ENCODE measurements around the gene TSPAN8. TPM values are rescaled to one million over a fixed set of nuclear protein-coding genes. Genes with fewer than 3 reads are reported as not detected.

The TSPAN8 gene
- total RNA-seq, 4 donors from 2014 or later: 5.9 to 22.9 (median 18.9) TPM

DNA sequence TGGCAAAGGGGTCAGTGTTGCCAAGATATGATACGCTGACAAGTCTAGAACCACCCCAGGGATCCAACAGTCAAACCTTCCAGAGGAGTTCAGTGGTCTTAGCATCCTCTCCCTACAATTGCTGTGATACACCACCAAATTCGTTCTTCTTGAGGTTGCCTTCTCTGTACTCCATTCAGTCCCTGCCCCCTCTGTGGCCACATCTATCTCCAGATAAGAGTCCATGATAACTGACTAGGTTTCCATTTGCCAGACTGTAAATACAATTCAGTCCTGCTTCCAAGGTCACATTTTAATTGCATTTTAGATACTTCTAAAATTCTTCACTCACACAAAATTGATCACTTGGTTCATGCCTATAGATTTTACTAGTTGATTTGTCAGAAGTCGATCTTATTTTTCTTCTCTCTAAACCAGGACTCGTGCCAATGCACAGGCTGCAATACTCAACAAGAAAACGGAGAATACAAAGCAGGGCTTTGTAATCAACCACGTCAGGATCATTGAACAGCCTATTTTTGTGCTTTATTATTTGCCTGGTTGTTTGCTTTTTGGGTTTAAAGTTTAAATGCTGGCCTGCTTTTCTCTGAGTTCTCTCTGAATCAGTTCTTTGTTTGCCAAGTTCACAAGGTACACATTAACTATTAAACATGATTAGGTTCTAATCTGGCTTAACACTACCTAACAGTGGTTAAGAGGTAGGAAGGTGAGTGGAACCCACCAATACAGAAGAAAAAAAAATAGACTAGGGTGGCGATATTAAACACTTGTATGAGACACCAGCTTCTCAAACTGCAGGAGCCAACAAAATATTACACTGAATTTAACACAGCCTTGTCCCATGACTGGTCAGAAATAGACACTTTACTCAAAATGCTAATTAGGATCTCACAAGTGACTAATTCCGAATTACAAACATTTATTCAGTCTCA is 5.3 kb upstream of the TSPAN8 start:
- no peak for TF ChIP-seq CTCF (IDR thresholded peaks at IDR 0.05)
- TF ChIP-seq POLR2A (IDR thresholded peaks at IDR 0.05): no peak
- intact Hi-C loops (cut with DNase I; ENCODE audit: low total_unique reads): no loop called here
- no peak for DNase-seq (ENCODE audit: low spot score in 2 of 2)
- 79 to 80% methylated on average over 8 of the region's 8 CpGs for WGBS, 2 donors
- H3K4me3 ChIP-seq (ENCODE audit: low read depth, poor library complexity, severe bottlenecking): no peak overlapping the region

DNA sequence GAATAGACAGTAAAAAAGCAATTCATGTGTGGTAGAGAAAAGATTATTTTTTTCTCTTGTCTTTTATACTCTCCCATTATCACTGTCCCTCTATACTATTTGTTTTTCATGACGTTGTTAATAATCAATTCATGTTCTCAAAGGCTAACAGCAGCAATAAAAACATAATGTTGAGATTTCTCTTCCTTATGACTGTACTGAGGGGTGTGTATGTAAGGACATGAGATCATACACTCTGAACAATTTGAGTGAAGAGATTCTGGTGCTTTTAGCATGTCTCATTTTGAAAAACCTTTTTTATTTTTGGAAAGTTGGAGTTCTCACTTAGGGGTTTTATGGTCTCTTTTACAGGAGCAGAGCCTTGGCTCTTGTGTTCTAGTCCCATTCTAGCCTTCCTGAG is 3.8 kb upstream of the TSPAN8 start:
- intact Hi-C loops (cut with DNase I; ENCODE audit: low total_unique reads): no loop called here
- TF ChIP-seq POLR2A (IDR thresholded peaks at IDR 0.05) (no peak), CTCF (IDR thresholded peaks at IDR 0.05) (no peak)

DNA sequence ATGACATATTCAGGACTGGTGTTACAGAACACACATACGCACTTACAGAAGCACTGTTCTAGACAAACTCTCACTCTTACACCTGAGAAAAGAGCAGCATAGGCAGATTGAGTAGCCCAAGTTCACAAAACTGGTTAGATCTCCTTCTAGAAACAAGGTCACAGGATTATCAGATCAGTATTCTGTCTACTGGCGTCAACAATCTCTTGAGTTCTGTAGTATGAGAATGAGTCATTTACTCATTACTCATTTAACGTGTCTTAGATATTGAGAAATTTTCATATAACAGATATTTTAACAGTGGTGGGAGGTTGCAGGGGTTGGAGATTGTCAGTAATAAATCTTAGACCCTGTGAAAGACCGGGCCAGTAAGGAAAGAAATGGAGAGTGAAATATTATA is 2.8 kb upstream of the TSPAN8 start:
- DNase-seq (ENCODE audit: low spot score in 2 of 2): no peak
- intact Hi-C loops (cut with DNase I; ENCODE audit: low total_unique reads): no loop called here
- no peak for TF ChIP-seq POLR2A (IDR thresholded peaks at IDR 0.05)
- TF ChIP-seq CTCF (IDR thresholded peaks at IDR 0.05): no peak

More for the DNA sequence above, 3.8 kb upstream of the TSPAN8 start:
- WGBS, 2 donors: 66 to 73% methylated on average over 1 of the region's 1 CpG
- no peak overlapping the region for H3K4me3 ChIP-seq (ENCODE audit: low read depth, poor library complexity, severe bottlenecking)
- DNase-seq (ENCODE audit: low spot score in 2 of 2): no peak

GRCh38 chr12:71159878-71160277 is 2.1 kb upstream of the TSPAN8 start:
- intact Hi-C loops (cut with DNase I; ENCODE audit: low total_unique reads): no loop called here
- DNase-seq (ENCODE audit: low spot score in 2 of 2): no peak
- TF ChIP-seq POLR2A (IDR thresholded peaks at IDR 0.05) (no peak), CTCF (IDR thresholded peaks at IDR 0.05) (no peak)
- H3K4me3 ChIP-seq (ENCODE audit: low read depth, poor library complexity, severe bottlenecking): no peak overlapping the region

More for the DNA sequence above, 2.8 kb upstream of the TSPAN8 start:
- no peak overlapping the region for H3K4me3 ChIP-seq (ENCODE audit: low read depth, poor library complexity, severe bottlenecking)
- WGBS, 2 donors: 66 to 68% methylated on average over 4 of the region's 4 CpGs

- no peak overlapping the region for H3K4me3 ChIP-seq (ENCODE audit: low read depth, poor library complexity, severe bottlenecking)
- no peak for TF ChIP-seq POLR2A (IDR thresholded peaks at IDR 0.05)
- TF ChIP-seq CTCF (IDR thresholded peaks at IDR 0.05): no peak
- DNase-seq (ENCODE audit: low spot score in 2 of 2): no peak
- intact Hi-C loops (cut with DNase I; ENCODE audit: low total_unique reads): no loop called here
Measured at GRCh38 chr12:71159264-71159663, 1.5 kb upstream of the TSPAN8 start.

Measured in lower leg skin (tissue), 4 donors.